DND-41 (cell line): ENCODE measurements around the gene AKT1.
A peak's percentile ranks its signal among the peaks of the same experiment; 100 is the strongest.

Experiments
- ATAC-seq: fragments of 200-7000 bp; cut with Tn5 transposase; 3 replicates; pipeline ENCODE4 v1.9.1; 2021; ENCODE audit warnings: low read depth; ENCODE audit not compliant: insufficient read depth
- DNase-seq: peaks from one replicate; pipeline ENCODE4 v3.0.0-alpha.2; 2020
- H2AFZ ChIP-seq: 2 replicates; pipeline ENCODE4 v1.6.0; 2012; ENCODE audit warnings: low read depth, low read length
- H3K27ac ChIP-seq: 2 replicates; pipeline ENCODE4 v1.5.1; 2012; ENCODE audit warnings: low read length, inconsistent platforms
- H3K27me3 ChIP-seq: fragments of 200-600 bp; sonication (generic); 2 replicates; pipeline ENCODE4 v1.6.0; 2012; ENCODE audit warnings: low read length, mild to moderate bottlenecking, inconsistent platforms; ENCODE audit not compliant: insufficient read depth, poor library complexity
- H3K36me3 ChIP-seq: 2 replicates; pipeline ENCODE4 v1.5.1; 2012; ENCODE audit warnings: low read length, inconsistent platforms; ENCODE audit not compliant: insufficient read depth
- H3K4me1 ChIP-seq: 2 replicates; pipeline ENCODE4 v1.5.1; 2012; ENCODE audit warnings: mild to moderate bottlenecking, low read length; ENCODE audit not compliant: insufficient read depth
- H3K4me2 ChIP-seq: 2 replicates; pipeline ENCODE4 v1.6.0; 2012; ENCODE audit warnings: mild to moderate bottlenecking, moderate library complexity, low read length, inconsistent platforms; ENCODE audit not compliant: insufficient read depth
- H3K4me3 ChIP-seq, 2 experiments: fragments of 200-600 bp in 1 of 2; shearing (Covaris generic) in 1 of 2; 2 replicates each; pipeline ENCODE4 v1.5.1; 2012 to 2016; ENCODE audit warnings: inconsistent platforms in 2 of 2, low read length in 2 of 2, mild to moderate bottlenecking in 2 of 2, low read depth in 1 of 2, moderate library complexity in 1 of 2
- H3K79me2 ChIP-seq: 2 replicates; pipeline ENCODE4 v1.6.0; 2012; ENCODE audit warnings: low read length, inconsistent platforms; ENCODE audit not compliant: insufficient read depth
- H3K9ac ChIP-seq: 2 replicates; pipeline ENCODE4 v1.6.0; 2012; ENCODE audit warnings: low read depth, mild to moderate bottlenecking, inconsistent platforms, low read length, moderate library complexity
- H3K9me3 ChIP-seq: 2 replicates; pipeline ENCODE4 v1.5.1; 2012; ENCODE audit warnings: low read length, moderate library complexity, mild to moderate bottlenecking, inconsistent platforms; ENCODE audit not compliant: insufficient read depth, severe bottlenecking
- H4K20me1 ChIP-seq: 2 replicates; pipeline ENCODE4 v1.6.0; 2012; ENCODE audit warnings: low read length; ENCODE audit not compliant: insufficient read depth
- CTCF ChIP-seq: IDR thresholded peaks from 2 replicates; pipeline ENCODE4 v1.5.1; 2012; ENCODE audit warnings: borderline replicate concordance, low read length, moderate library complexity, mild to moderate bottlenecking; ENCODE audit not compliant: poor library complexity, severe bottlenecking; ENCODE audit errors: extremely low read depth
- EZH2 ChIP-seq: IDR thresholded peaks from 3 replicates; pipeline ENCODE4 v1.6.1; 2012; ENCODE audit warnings: borderline replicate concordance, low read depth, mild to moderate bottlenecking, moderate library complexity, low read length, inconsistent platforms; ENCODE audit not compliant: severe bottlenecking

AKT1 gene

GRCh38 chr14:104755621-104756020, 39.9 kb downstream of the AKT1 start:
- Histone ChIP-seq H3K4me2 (peak overlapping the region; percentile 86; the same call in 1 of the 2 replicates), H3K36me3 (peaks cover 65% of the 10 kb centered on the region), H3K4me1 (peaks cover 55% of the 10 kb centered on the region), H3K79me2 (peaks cover 75% of the 10 kb centered on the region), H3K27me3 (no peaks in the 10 kb centered on the region), H3K9me3 (no peaks in the 10 kb centered on the region), H4K20me1 (peaks cover 70% of the 10 kb centered on the region), H3K9ac (peak overlapping the region; percentile 82), H2AFZ (no peak overlapping the region), H3K4me3 (peak overlapping the region in 1 of 2 experiments; percentile 89; a peak in 1 of 4 replicates), H3K27ac (no peak overlapping the region)
- DNase-seq (no peak), ATAC-seq (no peak)
- TF ChIP-seq CTCF (no peak), EZH2 (no peak)

- H3K4me2 ChIP-seq, result peak overlapping the region; percentile 86
- peaks cover 58% of the 10 kb centered on the region for H4K20me1 ChIP-seq
- ATAC-seq (no peak), DNase-seq (no peak)
- peak overlapping the region; percentile 88 for H3K27ac ChIP-seq
- peak overlapping the region; percentile 69 to 89; a peak in 3 of 4 replicates for H3K4me3 ChIP-seq
- H3K27me3 ChIP-seq, result no peaks in the 10 kb centered on the region
- H3K9ac ChIP-seq, result peak overlapping the region; percentile 82
- peaks cover 52% of the 10 kb centered on the region for H3K36me3 ChIP-seq
- H3K9me3 ChIP-seq, result no peaks in the 10 kb centered on the region
- peaks cover 55% of the 10 kb centered on the region for H3K4me1 ChIP-seq
- no peak overlapping the region for H2AFZ ChIP-seq
- TF ChIP-seq CTCF, result no peak
- TF ChIP-seq EZH2, result no peak
- peaks cover 68% of the 10 kb centered on the region for H3K79me2 ChIP-seq
Measured at GRCh38 chr14:104754213-104754851, 41.2 kb downstream of the AKT1 start.

DNA sequence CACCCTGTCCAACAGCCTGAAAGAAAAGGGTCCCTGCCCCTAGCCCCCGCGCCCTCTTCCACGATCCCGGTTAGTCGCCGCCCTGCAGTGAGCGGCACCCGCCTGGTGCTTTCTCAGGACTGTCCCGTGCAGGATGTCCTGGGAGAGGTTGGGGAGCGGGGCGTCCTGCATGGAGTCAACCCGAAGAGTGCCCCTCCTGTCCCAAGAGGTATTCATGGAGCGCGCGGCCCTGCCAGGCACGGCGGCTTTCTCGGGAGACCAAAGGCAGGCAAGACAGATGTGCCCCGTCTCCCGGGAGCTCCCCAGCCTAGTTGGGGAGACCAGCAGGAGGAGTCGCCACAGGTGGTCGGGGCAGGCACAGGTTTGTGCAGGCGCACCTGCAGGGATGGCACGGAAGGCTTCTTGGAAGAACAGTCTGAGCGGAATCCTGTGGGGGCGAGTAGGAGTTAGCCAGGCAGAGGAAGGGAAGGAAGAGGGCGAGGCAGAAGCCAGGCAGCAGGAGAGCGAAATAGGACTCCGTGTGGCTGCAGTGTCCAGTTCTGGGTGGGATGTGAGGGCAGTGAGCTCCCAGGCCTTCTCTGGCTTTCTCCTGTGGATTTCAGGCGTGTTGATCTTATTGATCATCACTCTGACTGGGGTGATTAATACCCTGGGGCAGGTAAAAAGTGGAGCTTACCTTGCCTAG, 41.9 kb downstream of the AKT1 start:
- peaks cover 61% of the 10 kb centered on the region for H3K79me2 ChIP-seq
- H3K36me3 ChIP-seq, result peaks cover 45% of the 10 kb centered on the region
- H3K4me2 ChIP-seq, result peak overlapping the region; percentile 86
- TF ChIP-seq EZH2 (no peak), CTCF (no peak)
- peak overlapping the region; percentile 69 to 89 for H3K4me3 ChIP-seq
- no peaks in the 10 kb centered on the region for H3K9me3 ChIP-seq
- peaks cover 55% of the 10 kb centered on the region for H3K4me1 ChIP-seq
- no peaks in the 10 kb centered on the region for H3K27me3 ChIP-seq
- ATAC-seq, result no peak
- H3K27ac ChIP-seq, result peak overlapping the region; percentile 88
- H4K20me1 ChIP-seq, result peaks cover 51% of the 10 kb centered on the region
- peak; percentile 23 for DNase-seq
- H2AFZ ChIP-seq, result no peak overlapping the region
- H3K9ac ChIP-seq, result peak overlapping the region; percentile 82
